ENCODE measurements around the gene SF3B6. TPM values are rescaled to one million over a fixed set of nuclear protein-coding genes. Genes with fewer than 3 reads are reported as not detected.
A peak's percentile ranks its signal among the peaks of the same experiment; 100 is the strongest.

Gene SF3B6
- total and polyA plus RNA-seq, 9 of the 15 experiments (the other 6 are each of a cell fraction or from before 2014, with no cell fraction given): 146 to 591 (median 295) TPM

GRCh38 chr2:24046930-24047702 is 29.0 kb downstream of the SF3B6 start, which contains the start of gene WDCP (continued):
- TF ChIP-seq CREB3 (tag; conservative IDR thresholded peaks at IDR 0.05; ENCODE audit: low read depth): no peak
- TF ChIP-seq C11orf30 (IDR thresholded peaks at IDR 0.05; ENCODE audit: low read depth): peak; percentile 39
- TF ChIP-seq RBM25 (IDR thresholded peaks at IDR 0.05; ENCODE audit: low read depth, low read length, severe bottlenecking): peak; percentile 98
- peak; percentile 69; the same call in 1 of the 2 replicates for TF ChIP-seq ZBTB17 (CRISPR knock-in tag; IDR thresholded peaks at IDR 0.05)
- TF ChIP-seq EWSR1 (IDR thresholded peaks at IDR 0.05; ENCODE audit: borderline replicate concordance, low read depth, partially characterized antibody): no peak
- peak in 1 of 3 experiments; percentile 28; a peak in 1 of 6 replicates for TF ChIP-seq ZBTB11 (CRISPR knock-in tag; IDR thresholded peaks at IDR 0.05)
- no peak for TF ChIP-seq MCM3 (IDR thresholded peaks at IDR 0.05)
- peak; percentile 98 for TF ChIP-seq NFYB (IDR thresholded peaks at IDR 0.05; ENCODE audit: extremely low read depth, insufficient read length)
- TF ChIP-seq, protein P1, sequence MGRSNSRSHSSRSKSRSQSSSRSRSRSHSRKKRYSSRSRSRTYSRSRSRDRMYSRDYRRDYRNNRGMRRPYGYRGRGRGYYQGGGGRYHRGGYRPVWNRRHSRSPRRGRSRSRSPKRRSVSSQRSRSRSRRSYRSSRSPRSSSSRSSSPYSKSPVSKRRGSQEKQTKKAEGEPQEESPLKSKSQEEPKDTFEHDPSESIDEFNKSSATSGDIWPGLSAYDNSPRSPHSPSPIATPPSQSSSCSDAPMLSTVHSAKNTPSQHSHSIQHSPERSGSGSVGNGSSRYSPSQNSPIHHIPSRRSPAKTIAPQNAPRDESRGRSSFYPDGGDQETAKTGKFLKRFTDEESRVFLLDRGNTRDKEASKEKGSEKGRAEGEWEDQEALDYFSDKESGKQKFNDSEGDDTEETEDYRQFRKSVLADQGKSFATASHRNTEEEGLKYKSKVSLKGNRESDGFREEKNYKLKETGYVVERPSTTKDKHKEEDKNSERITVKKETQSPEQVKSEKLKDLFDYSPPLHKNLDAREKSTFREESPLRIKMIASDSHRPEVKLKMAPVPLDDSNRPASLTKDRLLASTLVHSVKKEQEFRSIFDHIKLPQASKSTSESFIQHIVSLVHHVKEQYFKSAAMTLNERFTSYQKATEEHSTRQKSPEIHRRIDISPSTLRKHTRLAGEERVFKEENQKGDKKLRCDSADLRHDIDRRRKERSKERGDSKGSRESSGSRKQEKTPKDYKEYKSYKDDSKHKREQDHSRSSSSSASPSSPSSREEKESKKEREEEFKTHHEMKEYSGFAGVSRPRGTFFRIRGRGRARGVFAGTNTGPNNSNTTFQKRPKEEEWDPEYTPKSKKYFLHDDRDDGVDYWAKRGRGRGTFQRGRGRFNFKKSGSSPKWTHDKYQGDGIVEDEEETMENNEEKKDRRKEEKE (IDR thresholded peaks at IDR 0.05; ENCODE audit: borderline replicate concordance in 1 of 2, control insufficient read depth in 1 of 2, low read depth in 2 of 2, low read length in 1 of 2): no peak
- TF ChIP-seq, protein P2, sequence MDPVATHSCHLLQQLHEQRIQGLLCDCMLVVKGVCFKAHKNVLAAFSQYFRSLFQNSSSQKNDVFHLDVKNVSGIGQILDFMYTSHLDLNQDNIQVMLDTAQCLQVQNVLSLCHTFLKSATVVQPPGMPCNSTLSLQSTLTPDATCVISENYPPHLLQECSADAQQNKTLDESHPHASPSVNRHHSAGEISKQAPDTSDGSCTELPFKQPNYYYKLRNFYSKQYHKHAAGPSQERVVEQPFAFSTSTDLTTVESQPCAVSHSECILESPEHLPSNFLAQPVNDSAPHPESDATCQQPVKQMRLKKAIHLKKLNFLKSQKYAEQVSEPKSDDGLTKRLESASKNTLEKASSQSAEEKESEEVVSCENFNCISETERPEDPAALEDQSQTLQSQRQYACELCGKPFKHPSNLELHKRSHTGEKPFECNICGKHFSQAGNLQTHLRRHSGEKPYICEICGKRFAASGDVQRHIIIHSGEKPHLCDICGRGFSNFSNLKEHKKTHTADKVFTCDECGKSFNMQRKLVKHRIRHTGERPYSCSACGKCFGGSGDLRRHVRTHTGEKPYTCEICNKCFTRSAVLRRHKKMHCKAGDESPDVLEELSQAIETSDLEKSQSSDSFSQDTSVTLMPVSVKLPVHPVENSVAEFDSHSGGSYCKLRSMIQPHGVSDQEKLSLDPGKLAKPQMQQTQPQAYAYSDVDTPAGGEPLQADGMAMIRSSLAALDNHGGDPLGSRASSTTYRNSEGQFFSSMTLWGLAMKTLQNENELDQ (CRISPR knock-in tag; IDR thresholded peaks at IDR 0.05; ENCODE audit: borderline replicate concordance): peak; percentile 31; the same call in 1 of the 2 replicates
- no peak for TF ChIP-seq CEBPG (CRISPR knock-in tag; IDR thresholded peaks at IDR 0.05)
- no peak for TF ChIP-seq CEBPG (tag; conservative IDR thresholded peaks at IDR 0.05 in 1 of 2, IDR thresholded peaks at IDR 0.05 in 1 of 2)
- TF ChIP-seq MAFK (IDR thresholded peaks at IDR 0.05; ENCODE audit: low read length): no peak
- TF ChIP-seq ZNF79 (CRISPR knock-in tag; IDR thresholded peaks at IDR 0.05; ENCODE audit: low read depth): no peak
- TF ChIP-seq ZNF12 (CRISPR knock-in tag; IDR thresholded peaks at IDR 0.05): no peak
- TF ChIP-seq SREBF1 (IDR thresholded peaks at IDR 0.05; ENCODE audit: borderline replicate concordance, low read depth, low read length): no peak

All from K562 (cell line).